ENCODE results near the gene ARHGAP4. TPM values are rescaled to one million over a fixed set of nuclear protein-coding genes. Genes with fewer than 3 reads are reported as not detected.

Gene ARHGAP4
- total and polyA plus RNA-seq, 10 of the 15 experiments (the other 5 are each of a cell fraction or from before 2014, with no cell fraction given) = 0.71 to 120 (median 44.3) TPM

DNA sequence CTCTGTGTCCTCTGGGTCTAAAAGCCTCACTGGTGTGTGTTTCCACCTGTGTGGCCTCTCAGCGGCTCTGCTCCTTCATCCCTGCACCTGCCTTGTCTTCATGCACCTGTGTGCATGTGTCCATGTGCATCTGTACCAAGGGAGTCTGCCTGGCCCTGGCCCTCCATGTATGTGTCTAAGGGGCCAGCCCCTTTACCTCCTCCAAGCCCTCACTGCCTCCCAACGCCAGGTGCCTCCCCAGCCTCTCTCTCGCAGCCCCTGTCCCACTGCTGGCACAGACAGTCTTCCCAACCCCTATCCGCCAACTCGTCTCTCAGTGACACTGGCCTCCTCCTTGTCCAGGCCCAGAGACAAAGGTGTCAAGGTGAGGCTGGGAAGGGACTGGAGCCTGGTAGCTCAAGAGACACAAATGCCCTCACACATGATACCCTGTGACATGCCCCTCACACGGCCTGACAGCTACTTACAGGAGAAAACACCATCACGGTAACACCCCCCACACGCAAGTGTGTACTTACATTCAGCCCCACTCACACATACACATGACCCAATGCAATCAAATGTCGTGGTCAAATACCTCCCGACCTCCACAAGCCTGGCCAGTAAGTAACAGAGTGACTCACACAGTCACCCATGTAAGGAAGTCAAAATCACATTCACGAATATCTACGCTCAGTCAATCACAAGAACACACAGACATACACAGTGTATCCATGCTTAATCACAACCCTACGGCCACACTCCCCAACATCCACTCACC lies 51.5 kb downstream of the ARHGAP4 start:
- in situ Hi-C loops (cut with MboI) = no loop called here
- TF ChIP-seq PAX5 (IDR thresholded peaks at IDR 0.05; ENCODE audit: borderline replicate concordance, low read depth, low read length) (no peak), KDM1A (IDR thresholded peaks at IDR 0.05; ENCODE audit: borderline replicate concordance) (no peak), ZNF384 (IDR thresholded peaks at IDR 0.05; ENCODE audit: borderline replicate concordance, low read depth, low read length) (no peak), ZNF24 (IDR thresholded peaks at IDR 0.05) (no peak), SMC3 (IDR thresholded peaks at IDR 0.05; ENCODE audit: borderline replicate concordance, low read length) (no peak), ESRRA (IDR thresholded peaks at IDR 0.05; ENCODE audit: low read length) (no peak), TCF12 (IDR thresholded peaks at IDR 0.05; ENCODE audit: low read depth, low read length) (no peak), ZNF207 (IDR thresholded peaks at IDR 0.05; ENCODE audit: borderline replicate concordance) (no peak), SMAD5 (IDR thresholded peaks at IDR 0.05; ENCODE audit: low read depth) (no peak), WRNIP1 (IDR thresholded peaks at IDR 0.05; ENCODE audit: borderline replicate concordance, low read depth, low read length) (no peak), SIN3A (IDR thresholded peaks at IDR 0.05; ENCODE audit: low read depth, low read length) (no peak), JUNB (IDR thresholded peaks at IDR 0.05) (no peak), NFYA (IDR thresholded peaks at IDR 0.05; ENCODE audit: borderline replicate concordance, low read depth, low read length) (no peak), NFYB (IDR thresholded peaks at IDR 0.05; ENCODE audit: insufficient read depth, low read depth, low read length) (no peak)
- TF ChIP-seq, protein P1, sequence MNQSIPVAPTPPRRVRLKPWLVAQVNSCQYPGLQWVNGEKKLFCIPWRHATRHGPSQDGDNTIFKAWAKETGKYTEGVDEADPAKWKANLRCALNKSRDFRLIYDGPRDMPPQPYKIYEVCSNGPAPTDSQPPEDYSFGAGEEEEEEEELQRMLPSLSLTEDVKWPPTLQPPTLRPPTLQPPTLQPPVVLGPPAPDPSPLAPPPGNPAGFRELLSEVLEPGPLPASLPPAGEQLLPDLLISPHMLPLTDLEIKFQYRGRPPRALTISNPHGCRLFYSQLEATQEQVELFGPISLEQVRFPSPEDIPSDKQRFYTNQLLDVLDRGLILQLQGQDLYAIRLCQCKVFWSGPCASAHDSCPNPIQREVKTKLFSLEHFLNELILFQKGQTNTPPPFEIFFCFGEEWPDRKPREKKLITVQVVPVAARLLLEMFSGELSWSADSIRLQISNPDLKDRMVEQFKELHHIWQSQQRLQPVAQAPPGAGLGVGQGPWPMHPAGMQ (IDR thresholded peaks at IDR 0.05; ENCODE audit: borderline replicate concordance) = no peak
- TF ChIP-seq, protein P2, sequence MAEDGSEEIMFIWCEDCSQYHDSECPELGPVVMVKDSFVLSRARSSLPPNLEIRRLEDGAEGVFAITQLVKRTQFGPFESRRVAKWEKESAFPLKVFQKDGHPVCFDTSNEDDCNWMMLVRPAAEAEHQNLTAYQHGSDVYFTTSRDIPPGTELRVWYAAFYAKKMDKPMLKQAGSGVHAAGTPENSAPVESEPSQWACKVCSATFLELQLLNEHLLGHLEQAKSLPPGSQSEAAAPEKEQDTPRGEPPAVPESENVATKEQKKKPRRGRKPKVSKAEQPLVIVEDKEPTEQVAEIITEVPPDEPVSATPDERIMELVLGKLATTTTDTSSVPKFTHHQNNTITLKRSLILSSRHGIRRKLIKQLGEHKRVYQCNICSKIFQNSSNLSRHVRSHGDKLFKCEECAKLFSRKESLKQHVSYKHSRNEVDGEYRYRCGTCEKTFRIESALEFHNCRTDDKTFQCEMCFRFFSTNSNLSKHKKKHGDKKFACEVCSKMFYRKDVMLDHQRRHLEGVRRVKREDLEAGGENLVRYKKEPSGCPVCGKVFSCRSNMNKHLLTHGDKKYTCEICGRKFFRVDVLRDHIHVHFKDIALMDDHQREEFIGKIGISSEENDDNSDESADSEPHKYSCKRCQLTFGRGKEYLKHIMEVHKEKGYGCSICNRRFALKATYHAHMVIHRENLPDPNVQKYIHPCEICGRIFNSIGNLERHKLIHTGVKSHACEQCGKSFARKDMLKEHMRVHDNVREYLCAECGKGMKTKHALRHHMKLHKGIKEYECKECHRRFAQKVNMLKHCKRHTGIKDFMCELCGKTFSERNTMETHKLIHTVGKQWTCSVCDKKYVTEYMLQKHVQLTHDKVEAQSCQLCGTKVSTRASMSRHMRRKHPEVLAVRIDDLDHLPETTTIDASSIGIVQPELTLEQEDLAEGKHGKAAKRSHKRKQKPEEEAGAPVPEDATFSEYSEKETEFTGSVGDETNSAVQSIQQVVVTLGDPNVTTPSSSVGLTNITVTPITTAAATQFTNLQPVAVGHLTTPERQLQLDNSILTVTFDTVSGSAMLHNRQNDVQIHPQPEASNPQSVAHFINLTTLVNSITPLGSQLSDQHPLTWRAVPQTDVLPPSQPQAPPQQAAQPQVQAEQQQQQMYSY (CRISPR knock-in tag; IDR thresholded peaks at IDR 0.05) = no peak
- TF ChIP-seq, protein P3, sequence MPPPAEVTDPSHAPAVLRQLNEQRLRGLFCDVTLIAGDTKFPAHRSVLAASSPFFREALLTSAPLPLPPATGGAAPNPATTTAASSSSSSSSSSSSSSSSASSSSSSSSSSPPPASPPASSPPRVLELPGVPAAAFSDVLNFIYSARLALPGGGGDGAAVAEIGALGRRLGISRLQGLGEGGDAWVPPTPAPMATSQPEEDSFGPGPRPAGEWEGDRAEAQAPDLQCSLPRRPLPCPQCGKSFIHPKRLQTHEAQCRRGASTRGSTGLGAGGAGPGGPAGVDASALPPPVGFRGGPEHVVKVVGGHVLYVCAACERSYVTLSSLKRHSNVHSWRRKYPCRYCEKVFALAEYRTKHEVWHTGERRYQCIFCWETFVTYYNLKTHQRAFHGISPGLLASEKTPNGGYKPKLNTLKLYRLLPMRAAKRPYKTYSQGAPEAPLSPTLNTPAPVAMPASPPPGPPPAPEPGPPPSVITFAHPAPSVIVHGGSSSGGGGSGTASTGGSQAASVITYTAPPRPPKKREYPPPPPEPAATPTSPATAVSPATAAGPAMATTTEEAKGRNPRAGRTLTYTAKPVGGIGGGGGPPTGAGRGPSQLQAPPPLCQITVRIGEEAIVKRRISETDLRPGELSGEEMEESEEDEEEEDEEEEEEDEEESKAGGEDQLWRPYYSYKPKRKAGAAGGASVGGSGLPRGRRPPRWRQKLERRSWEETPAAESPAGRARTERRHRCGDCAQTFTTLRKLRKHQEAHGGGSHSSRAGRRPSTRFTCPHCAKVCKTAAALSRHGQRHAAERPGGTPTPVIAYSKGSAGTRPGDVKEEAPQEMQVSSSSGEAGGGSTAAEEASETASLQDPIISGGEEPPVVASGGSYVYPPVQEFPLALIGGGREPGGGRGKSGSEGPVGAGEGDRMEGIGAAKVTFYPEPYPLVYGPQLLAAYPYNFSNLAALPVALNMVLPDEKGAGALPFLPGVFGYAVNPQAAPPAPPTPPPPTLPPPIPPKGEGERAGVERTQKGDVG (CRISPR knock-in tag; IDR thresholded peaks at IDR 0.05) = no peak

More for the DNA sequence above, 51.5 kb downstream of the ARHGAP4 start:
- ChIA-PET POLR2A (no interaction called here), CTCF (no interaction called here), RAD21 (ENCODE audit: unreplicated experiment) (no interaction called here), SMC1A (ENCODE audit: uncharacterized antibody, unreplicated experiment) (no interaction called here)
- no peak for ATAC-seq
- Histone ChIP-seq H3K27ac (ENCODE audit: control insufficient read depth, insufficient read depth) (no peak overlapping the region), H2AFZ (ENCODE audit: control insufficient read depth, low read depth, low read length) (no peak overlapping the region), H3K4me2 (ENCODE audit: control insufficient read depth, insufficient read depth) (no peak overlapping the region), H3K9ac (ENCODE audit: control insufficient read depth, insufficient read depth, low read length) (no peak overlapping the region), H3K4me3 (no peak overlapping the region), H3K4me1 (ENCODE audit: control insufficient read depth, insufficient read depth, low read length) (no peaks in the 10 kb centered on the region), H3K9me3 (replicated peaks; ENCODE audit: control insufficient read depth, insufficient read depth, low read length) (no peaks in the 10 kb centered on the region; the same call in 2 of the 3 replicates), H4K20me1 (ENCODE audit: control insufficient read depth, insufficient read depth) (no peaks in the 10 kb centered on the region), H3K36me3 (ENCODE audit: control insufficient read depth in 2 of 2, insufficient read depth in 2 of 2, low read length in 1 of 2) (no peaks in the 10 kb centered on the region), H3K79me2 (ENCODE audit: control insufficient read depth, insufficient read depth, low read length) (no peaks in the 10 kb centered on the region), H3K27me3 (replicated peaks in 1 of 2; ENCODE audit: control insufficient read depth in 2 of 2, insufficient read depth in 2 of 2, low read length in 1 of 2) (peaks cover 2% of the 10 kb centered on the region in 2 experiments; a peak in 3 of 4 replicates)
- WGBS (ENCODE audit: insufficient coverage, insufficient replicate concordance, low lambda C conversion rate, missing lambda C conversion rate) = 19% methylated on average over 13 of the region's 13 CpGs
- no peak for FAIRE-seq
- DNase-seq (ENCODE audit: low read depth, low spot score) = no peak
- no TSS peak for BruUV-seq (replicated peaks)
- intact Hi-C loops (cut with micrococcal nuclease; ENCODE audit: unreplicated experiment) = no loop called here

Data from GM12878 (cell line).